GM12878 (cell line): Measurements from ENCODE around the gene TOR2A. TPM values are rescaled to one million over a fixed set of nuclear protein-coding genes. Genes with fewer than 3 reads are reported as not detected.
A peak's percentile ranks its signal among the peaks of the same experiment; 100 is the strongest.

Experiments used
- ATAC-seq: fragments of 200-7000 bp; cut with Tn5 transposase; 3 replicates; pipeline ENCODE4 v1.9.1; 2020; ENCODE audit warnings: mild to moderate bottlenecking, moderate library complexity
- BruUV-seq: library from RNA; stranded (reverse); fragments of 400-500 nt; replicated peaks from 2 replicates; lab custom pipeline; 2021; lab: Mats Ljungman, UMichigan
- CTCF ChIA-PET: fragments of 300-600 bp; sonication (Branson Sonifier 250); formaldehyde crosslinking; extraction: SDS; loops from one replicate; lab custom pipeline; 2021; ENCODE audit warnings: inconsistent platforms; lab: Yijun Ruan, JAX
- POLR2A ChIA-PET: fragments of 350-600 bp; formaldehyde crosslinking; extraction: SDS; loops from one replicate; lab custom pipeline; 2021; ENCODE audit warnings: inconsistent platforms; lab: Charles Lee
- RAD21 ChIA-PET: fragments of 300-600 bp; sonication (Branson Sonifier 250); formaldehyde crosslinking; loops from one replicate; lab custom pipeline; 2023; ENCODE audit warnings: antibody characterized with exemption; ENCODE audit not compliant: unreplicated experiment; lab: Charles Lee
- SMC1A ChIA-PET: fragments of 300-600 bp; sonication (Branson Sonifier 250); formaldehyde crosslinking; loops from one replicate; lab custom pipeline; 2023; ENCODE audit not compliant: unreplicated experiment, uncharacterized antibody; lab: Charles Lee
- DNase-seq: peaks from one replicate; pipeline ENCODE4 v3.0.0-alpha.2; 2011; ENCODE audit warnings: low read depth, low spot score
- FAIRE-seq: peaks from 3 replicates; lab custom pipeline; 2011; peaks lifted over from hg19 to GRCh38; lab: Jason Lieb, UNC
- H2AFZ ChIP-seq: 2 replicates; pipeline ENCODE4 v1.6.0; 2011; ENCODE audit warnings: low read depth, low read length, control low read depth; ENCODE audit not compliant: control insufficient read depth
- H3K27ac ChIP-seq: 2 replicates; pipeline ENCODE4 v1.5.1; 2011; ENCODE audit warnings: control low read depth; ENCODE audit not compliant: control insufficient read depth, insufficient read depth
- H3K27me3 ChIP-seq, 2 experiments: replicated peaks in 1 of 2; 2 replicates each; pipeline versions ENCODE4 v1.6.0 to v1.6.1; 2011; ENCODE audit warnings: low read length in 1 of 2; ENCODE audit not compliant: control insufficient read depth in 2 of 2, insufficient read depth in 2 of 2
- H3K36me3 ChIP-seq, 2 experiments: 2 replicates each; pipeline ENCODE4 v1.5.1; 2011; ENCODE audit warnings: low read length in 1 of 2; ENCODE audit not compliant: control insufficient read depth in 2 of 2, insufficient read depth in 2 of 2
- H3K4me1 ChIP-seq: 2 replicates; pipeline ENCODE4 v1.6.1; 2011; ENCODE audit warnings: mild to moderate bottlenecking, low read length, moderate library complexity, mixed read lengths; ENCODE audit not compliant: control insufficient read depth, insufficient read depth
- H3K4me2 ChIP-seq: 2 replicates; pipeline ENCODE4 v1.6.0; 2011; ENCODE audit warnings: control low read depth; ENCODE audit not compliant: control insufficient read depth, insufficient read depth
- H3K4me3 ChIP-seq: fragments of 200-600 bp; sonication (generic); 2 replicates; pipeline ENCODE4 v1.5.1; 2016
- H3K79me2 ChIP-seq: 2 replicates; pipeline ENCODE4 v1.6.0; 2011; ENCODE audit warnings: low read length; ENCODE audit not compliant: control insufficient read depth, insufficient read depth
- H3K9ac ChIP-seq: 2 replicates; pipeline ENCODE4 v1.8.0; 2011; ENCODE audit warnings: low read length, control low read depth, mixed read lengths; ENCODE audit not compliant: control insufficient read depth, insufficient read depth
- H3K9me3 ChIP-seq: replicated peaks from 3 replicates; pipeline ENCODE4 v1.5.1; 2011; ENCODE audit warnings: mild to moderate bottlenecking, low read length; ENCODE audit not compliant: control insufficient read depth, insufficient read depth
- H4K20me1 ChIP-seq: 2 replicates; pipeline ENCODE4 v1.6.0; 2011; ENCODE audit not compliant: control insufficient read depth, insufficient read depth
- ATF7 ChIP-seq: fragments of 450-650 bp; IDR thresholded peaks from 2 replicates; pipeline ENCODE4 v1.6.1; 2016; ENCODE audit warnings: low read depth, mild to moderate bottlenecking
- LARP7 ChIP-seq: fragments of 450-650 bp; IDR thresholded peaks from 2 replicates; pipeline ENCODE4 v1.6.1; 2017; ENCODE audit warnings: mild to moderate bottlenecking
- POLR2A ChIP-seq: IDR thresholded peaks from 2 replicates; pipeline ENCODE4 v1.6.1; 2011; ENCODE audit warnings: low read depth, mild to moderate bottlenecking, low read length
- TBL1XR1 ChIP-seq: IDR thresholded peaks from 2 replicates; pipeline ENCODE4 v1.6.1; 2012; ENCODE audit warnings: low read depth, low read length, improper control_type of control experiment
- TCF7 ChIP-seq: IDR thresholded peaks from 2 replicates; pipeline ENCODE4 v1.6.1; 2014; ENCODE audit warnings: antibody characterized with exemption, borderline replicate concordance
- ZNF217 ChIP-seq: fragments of 450-650 bp; IDR thresholded peaks from 2 replicates; pipeline ENCODE4 v1.6.1; 2017; ENCODE audit warnings: antibody characterized with exemption, mild to moderate bottlenecking
- WGBS: methylation state at CpG from one replicate; pipeline ENCODE4 v1.1.6; 2016; ENCODE audit warnings: low lambda C conversion rate; ENCODE audit not compliant: insufficient replicate concordance, insufficient coverage; ENCODE audit errors: missing lambda C conversion rate; 5-methylcytosine and 5-hydroxymethylcytosine counted together
- in situ Hi-C: fragments of 300-500 bp; cut with MboI; formaldehyde crosslinking; loops from 9 replicates; pipeline ENCODE4 v1.14.3; 2018; ENCODE audit warnings: mixed read lengths
- intact Hi-C: fragments of 100-400 bp; cut with micrococcal nuclease; formaldehyde crosslinking; loops from one replicate; pipeline ENCODE4 v1.14.2; 2022; ENCODE audit not compliant: unreplicated experiment
- polyA plus RNA-seq, 11 experiments: library from polyadenylated mRNA; depleted of rRNA in 4 of 11; unstranded in 6 of 11; stranded (reverse) in 5 of 11; fragments of >200 nt; fragmentation: Nextera tagmentation in 4 of 11; fragmentation: Illumina TruSeq in 1 of 11; extraction: Ambion mirVana in 4 of 11; extraction: Trizol in 1 of 11; gene quantifications; 1 replicate in 1 of 11; 2 replicates in 10 of 11; pipeline versions ENCODE4 v1.2.1 to v1.2.3, GENCODE V29; 2011 to 2016; ENCODE audit warnings: inconsistent platforms in 2 of 11, missing spikeins in 2 of 11, low read depth in 1 of 11
- total RNA-seq, 4 experiments: library from RNA; depleted of rRNA in 3 of 4; stranded (reverse); fragments of >200 nt in 3 of 4; fragmentation: Illumina TruSeq in 1 of 4; extraction: Trizol in 1 of 4; gene quantifications; 2 replicates each; pipeline versions ENCODE4 v1.2.1 to v1.2.3, GENCODE V29; 2013 to 2021
- TF ChIP-seq, protein P1 (sequence below): fragments of 450-650 bp; IDR thresholded peaks from 2 replicates; pipeline ENCODE4 v1.6.1; 2016; ENCODE audit warnings: mild to moderate bottlenecking
- TF ChIP-seq, protein P2 (sequence below): IDR thresholded peaks from 2 replicates; pipeline ENCODE4 v1.6.1; 2011; ENCODE audit warnings: mild to moderate bottlenecking, low read depth, low read length, moderate library complexity; ENCODE audit not compliant: insufficient replicate concordance

Gene TOR2A
- total and polyA plus RNA-seq, 10 of the 15 experiments (the other 5 are each of a cell fraction or from before 2014, with no cell fraction given) = 0.52 to 23.7 (median 8.5) TPM

DNA sequence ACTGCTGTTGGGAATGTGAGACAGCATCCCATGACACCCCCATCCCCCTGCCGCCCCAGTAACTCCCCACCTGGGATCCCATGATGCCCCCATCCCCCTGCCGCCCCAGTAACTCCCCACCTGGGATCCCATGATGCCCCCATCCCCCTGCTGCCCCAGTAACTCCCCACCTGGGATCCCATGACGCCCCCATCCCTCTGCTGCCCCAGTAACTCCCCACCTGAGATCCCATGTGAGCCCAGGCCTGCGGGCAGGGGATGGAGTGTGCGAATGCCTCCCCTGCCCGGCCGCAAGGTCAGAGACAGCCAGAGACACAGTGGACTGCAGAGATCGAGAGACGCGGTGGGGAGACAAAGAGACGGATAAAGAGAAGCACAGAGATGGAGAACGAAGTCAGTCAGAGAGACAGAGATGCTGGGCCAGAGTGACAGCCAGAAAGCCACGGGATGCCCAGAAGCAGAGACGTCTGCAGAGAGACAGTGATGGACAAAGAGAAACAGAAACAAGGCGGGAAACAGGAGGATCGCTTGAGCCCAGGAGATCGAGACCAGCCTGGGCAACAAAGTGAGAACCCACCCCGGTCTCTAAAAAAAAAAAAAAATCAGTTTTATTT is 42.4 kb upstream of the TOR2A start:
- in situ Hi-C loops = no loop called here
- H2AFZ ChIP-seq = no peak overlapping the region
- H3K79me2 ChIP-seq = peaks cover 36% of the 10 kb centered on the region
- intact Hi-C loops = loop anchor here (2.0 kb wide), 1 partner anchor 43 kb away; the partner anchor contains the start of gene TOR2A
- H3K27me3 ChIP-seq = no peaks in the 10 kb centered on the region
- under 1% methylated on average over 16 of the region's 18 CpGs for WGBS
- BruUV-seq = no TSS peak
- TF ChIP-seq, protein P1, sequence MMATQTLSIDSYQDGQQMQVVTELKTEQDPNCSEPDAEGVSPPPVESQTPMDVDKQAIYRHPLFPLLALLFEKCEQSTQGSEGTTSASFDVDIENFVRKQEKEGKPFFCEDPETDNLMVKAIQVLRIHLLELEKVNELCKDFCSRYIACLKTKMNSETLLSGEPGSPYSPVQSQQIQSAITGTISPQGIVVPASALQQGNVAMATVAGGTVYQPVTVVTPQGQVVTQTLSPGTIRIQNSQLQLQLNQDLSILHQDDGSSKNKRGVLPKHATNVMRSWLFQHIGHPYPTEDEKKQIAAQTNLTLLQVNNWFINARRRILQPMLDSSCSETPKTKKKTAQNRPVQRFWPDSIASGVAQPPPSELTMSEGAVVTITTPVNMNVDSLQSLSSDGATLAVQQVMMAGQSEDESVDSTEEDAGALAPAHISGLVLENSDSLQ = peak; percentile 75
- TF ChIP-seq LARP7 (no peak), TCF7 (no peak), TBL1XR1 (no peak), ZNF217 (no peak), POLR2A (peak; percentile 19; the same call in 1 of the 2 replicates), ATF7 (no peak)
- TF ChIP-seq, protein P2, sequence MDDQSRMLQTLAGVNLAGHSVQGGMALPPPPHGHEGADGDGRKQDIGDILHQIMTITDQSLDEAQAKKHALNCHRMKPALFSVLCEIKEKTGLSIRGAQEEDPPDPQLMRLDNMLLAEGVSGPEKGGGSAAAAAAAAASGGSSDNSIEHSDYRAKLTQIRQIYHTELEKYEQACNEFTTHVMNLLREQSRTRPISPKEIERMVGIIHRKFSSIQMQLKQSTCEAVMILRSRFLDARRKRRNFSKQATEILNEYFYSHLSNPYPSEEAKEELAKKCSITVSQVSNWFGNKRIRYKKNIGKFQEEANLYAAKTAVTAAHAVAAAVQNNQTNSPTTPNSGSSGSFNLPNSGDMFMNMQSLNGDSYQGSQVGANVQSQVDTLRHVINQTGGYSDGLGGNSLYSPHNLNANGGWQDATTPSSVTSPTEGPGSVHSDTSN = peak; percentile 12
- H3K36me3 ChIP-seq = peaks cover 0 to 7% of the 10 kb centered on the region in 2 experiments; a peak in 1 of 4 replicates
- DNase-seq = no peak
- no peaks in the 10 kb centered on the region for H3K9me3 ChIP-seq
- H3K4me2 ChIP-seq = peak overlapping the region; percentile 75
- SMC1A ChIA-PET = interaction anchor here (1.4 to 2.4 kb wide), 2 partner anchors 8 to 9 kb away, joined by 4 to 5 read pairs; no protein-coding TSS in a partner anchor
- H3K4me3 ChIP-seq = peak overlapping the region; percentile 100
- POLR2A ChIA-PET = interaction anchor here (0.9 to 2.3 kb wide), 4 partner anchors 10 to 323 kb away, joined by 3 to 14 read pairs (median 4); no protein-coding TSS in a partner anchor
- no peak for FAIRE-seq
- no peaks in the 10 kb centered on the region for H4K20me1 ChIP-seq
- ATAC-seq = no peak
- RAD21 ChIA-PET = interaction anchor here (0.7 to 2.4 kb wide), 7 partner anchors 11 to 144 kb away, joined by 3 to 19 read pairs (median 8); partner anchors contain the start of gene ST6GALNAC4
- CTCF ChIA-PET = interaction anchor here (1.6 to 2.6 kb wide), 3 partner anchors 7 to 43 kb away, joined by 6 to 18 read pairs (median 8); partner anchors contain the start of gene TOR2A
- H3K4me1 ChIP-seq = peaks cover 25% of the 10 kb centered on the region
- H3K9ac ChIP-seq = peak overlapping the region; percentile 64
- peak overlapping the region; percentile 93 for H3K27ac ChIP-seq
